ENCODE results near the gene DHDDS.
"Not testable (repeated sequence)": the region's sequence is repeated elsewhere in the genome, so short reads cannot be mapped to it uniquely, and the experiment has no call there.

The DHDDS gene, protein sequence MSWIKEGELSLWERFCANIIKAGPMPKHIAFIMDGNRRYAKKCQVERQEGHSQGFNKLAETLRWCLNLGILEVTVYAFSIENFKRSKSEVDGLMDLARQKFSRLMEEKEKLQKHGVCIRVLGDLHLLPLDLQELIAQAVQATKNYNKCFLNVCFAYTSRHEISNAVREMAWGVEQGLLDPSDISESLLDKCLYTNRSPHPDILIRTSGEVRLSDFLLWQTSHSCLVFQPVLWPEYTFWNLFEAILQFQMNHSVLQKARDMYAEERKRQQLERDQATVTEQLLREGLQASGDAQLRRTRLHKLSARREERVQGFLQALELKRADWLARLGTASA

DNA sequence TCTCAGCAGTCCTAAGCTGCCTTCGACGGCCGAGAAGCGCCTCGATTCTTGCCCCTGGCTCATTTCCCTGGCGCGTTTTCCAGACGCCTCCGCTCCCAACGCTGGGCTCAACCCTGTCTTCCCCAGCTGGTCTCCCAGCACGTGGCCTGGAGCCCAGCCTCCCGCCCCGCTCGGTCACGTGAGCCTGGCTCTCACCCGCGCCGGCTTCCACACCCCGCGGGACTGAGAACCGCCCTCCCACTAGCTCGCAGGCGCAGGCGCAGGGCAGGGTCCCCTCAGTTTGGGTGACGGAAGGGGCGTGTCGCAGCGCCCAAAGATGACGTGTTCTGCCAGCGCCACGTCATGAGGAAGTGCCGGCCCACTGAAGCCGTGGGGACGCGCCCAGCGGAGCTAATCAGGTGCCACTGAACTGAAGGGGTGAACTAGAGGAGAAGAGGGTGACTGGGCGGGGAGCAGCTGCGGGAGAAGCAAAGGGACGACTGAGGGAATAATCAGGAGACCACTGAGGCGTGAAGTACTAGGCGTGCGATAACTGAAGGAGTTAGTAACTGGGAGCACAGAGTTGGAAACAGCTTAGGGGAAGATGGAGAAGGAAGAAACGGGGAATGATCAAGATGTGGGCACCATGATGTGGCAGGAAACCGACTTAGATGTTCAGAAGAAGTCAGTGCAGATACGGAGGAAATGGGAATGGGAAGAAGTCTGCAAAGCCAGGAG, at the start of gene DHDDS:
TSS of gene DHDDS (plus strand) at position 343 of the 717 bp plus-strand sequence. CDS start 625 bp downstream, outside the sequence.
- DNase-seq (ENCODE audit: low read depth in 1 of 2, low spot score in 1 of 2): peak; percentile 74 to 98
- in situ Hi-C loops (cut with HindIII; ENCODE audit: low pct_unique_long_range_greater_than_20kb, low sequenced_read_pairs): no loop called here
- TF ChIP-seq JUND (IDR thresholded peaks at IDR 0.05; ENCODE audit: low read depth): no peak

- in situ Hi-C loops (cut with HindIII; ENCODE audit: low pct_unique_long_range_greater_than_20kb, low sequenced_read_pairs): no loop called here
- DNase-seq (ENCODE audit: low read depth in 1 of 2, low spot score in 1 of 2): no peak
- no peak for TF ChIP-seq JUND (IDR thresholded peaks at IDR 0.05; ENCODE audit: low read depth)
Measured at GRCh38 chr1:26384076-26384475, 48.0 kb upstream of the DHDDS start.

DNA sequence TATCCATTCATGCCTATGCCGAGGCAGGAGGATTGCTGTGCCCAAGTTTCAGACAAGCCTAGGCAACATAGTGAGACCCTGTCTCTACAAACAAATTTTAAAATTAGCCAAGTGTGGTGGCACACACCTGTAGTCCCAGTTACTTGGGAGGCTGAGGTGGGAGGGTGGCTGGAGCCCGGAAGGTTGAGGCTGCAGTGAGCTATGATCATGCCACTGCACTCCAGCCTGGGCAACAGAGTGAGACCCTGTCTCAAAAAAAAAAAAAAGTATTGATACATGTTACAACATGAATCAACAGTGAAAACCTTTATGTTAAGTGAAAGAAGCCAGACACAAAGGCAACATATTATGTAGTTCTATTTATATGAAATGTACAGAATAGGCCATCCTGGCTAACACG, 47.1 kb upstream of the DHDDS start:
- in situ Hi-C loops (cut with HindIII; ENCODE audit: low pct_unique_long_range_greater_than_20kb, low sequenced_read_pairs); DNase-seq (ENCODE audit: low read depth in 1 of 2, low spot score in 1 of 2): not testable (repeated sequence)

DNA sequence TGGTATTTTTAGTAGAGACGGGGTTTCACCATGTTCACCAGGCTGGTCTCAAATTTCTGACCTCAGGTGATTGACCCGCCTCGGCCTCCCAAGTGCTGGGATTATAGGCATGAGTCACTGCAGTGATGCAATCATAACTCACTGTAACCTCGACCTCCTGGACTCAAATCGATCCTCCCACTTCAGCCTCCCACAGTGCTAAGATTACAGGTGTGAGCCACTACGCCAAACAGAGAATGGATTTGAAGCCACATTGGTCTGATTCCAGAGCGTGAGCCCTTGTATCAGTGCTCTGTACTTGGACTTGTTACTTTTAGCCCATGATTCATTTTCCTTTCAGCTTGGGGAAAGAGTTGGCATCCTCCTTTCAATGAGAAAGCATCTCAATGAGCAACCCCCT, 44.7 kb upstream of the DHDDS start:
- TF ChIP-seq JUND (IDR thresholded peaks at IDR 0.05; ENCODE audit: low read depth): no peak
- DNase-seq (ENCODE audit: low read depth in 1 of 2, low spot score in 1 of 2): no peak
- in situ Hi-C loops (cut with HindIII; ENCODE audit: low pct_unique_long_range_greater_than_20kb, low sequenced_read_pairs): no loop called here

DNA sequence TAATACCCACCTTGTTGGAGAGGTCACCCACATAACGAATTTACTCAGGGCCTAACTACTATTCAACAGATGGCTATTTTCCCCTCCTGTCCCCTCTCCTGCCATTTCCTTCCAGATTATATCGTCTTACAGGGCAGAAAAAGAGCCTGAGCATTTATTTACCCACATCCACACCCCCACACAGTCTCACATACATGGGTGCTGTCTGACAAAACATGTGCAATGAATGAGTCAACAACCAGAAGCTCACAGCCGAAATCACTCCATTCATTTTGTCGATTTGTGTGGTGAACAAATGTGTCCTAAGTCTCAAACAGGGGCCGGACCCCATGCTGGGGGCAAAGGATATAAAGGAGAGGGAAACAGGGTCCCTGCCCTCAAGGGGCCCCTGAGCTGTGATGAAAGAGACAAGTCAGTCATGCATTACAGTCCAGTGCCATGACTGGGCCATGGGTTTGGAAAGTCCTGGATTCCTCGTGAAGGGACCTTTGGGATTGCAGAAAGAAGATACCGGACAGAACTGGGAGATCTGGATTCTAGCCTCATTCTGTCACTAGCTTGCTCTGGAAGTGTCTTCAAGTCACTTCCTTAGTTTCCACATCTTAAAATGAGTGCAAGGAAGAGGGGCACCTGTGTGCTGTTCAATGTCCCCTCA, 43.2 kb upstream of the DHDDS start:
- in situ Hi-C loops (cut with HindIII; ENCODE audit: low pct_unique_long_range_greater_than_20kb, low sequenced_read_pairs): no loop called here
- no peak for DNase-seq (ENCODE audit: low read depth in 1 of 2, low spot score in 1 of 2)
- TF ChIP-seq JUND (IDR thresholded peaks at IDR 0.05; ENCODE audit: low read depth): no peak

DNA sequence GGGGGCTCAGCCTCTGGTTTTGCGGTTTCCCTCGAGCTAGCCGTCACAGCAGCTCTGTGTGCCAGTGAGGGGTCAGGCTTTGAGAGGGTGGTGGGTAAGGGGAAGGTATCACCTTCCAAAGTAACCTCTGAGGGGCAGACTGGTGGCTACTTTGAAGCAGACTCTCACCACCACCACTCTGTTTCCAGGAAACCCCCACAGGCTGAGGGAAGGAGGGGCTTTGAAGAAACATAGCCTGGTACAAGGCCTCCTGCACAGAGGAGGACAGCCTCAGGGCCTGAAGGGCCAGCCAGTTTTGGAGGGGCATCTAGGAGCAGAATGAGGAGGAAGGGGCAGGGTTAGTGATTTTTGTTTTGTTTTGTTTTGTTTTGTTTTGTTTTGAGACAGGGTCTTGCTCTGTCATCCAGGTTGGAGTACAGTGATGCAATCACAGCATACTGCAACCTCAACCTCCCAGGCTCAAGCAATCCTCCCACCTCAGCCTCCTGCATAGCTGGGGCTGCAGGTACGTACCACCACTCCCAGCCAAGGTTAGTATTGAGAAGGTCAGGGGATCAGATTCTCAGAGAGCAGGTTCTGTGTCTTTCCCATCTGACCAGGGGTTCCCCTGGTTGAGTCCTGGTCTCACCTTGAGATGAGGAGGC, 42.4 kb upstream of the DHDDS start:
- no peak for TF ChIP-seq JUND (IDR thresholded peaks at IDR 0.05; ENCODE audit: low read depth)
- DNase-seq (ENCODE audit: low read depth in 1 of 2, low spot score in 1 of 2): no peak
- in situ Hi-C loops (cut with HindIII; ENCODE audit: low pct_unique_long_range_greater_than_20kb, low sequenced_read_pairs): no loop called here

GRCh38 chr1:26391450-26391849, 40.7 kb upstream of the DHDDS start:
- DNase-seq (ENCODE audit: low read depth in 1 of 2, low spot score in 1 of 2): peak in 1 of 2 experiments; percentile 61
- TF ChIP-seq JUND (IDR thresholded peaks at IDR 0.05; ENCODE audit: low read depth): no peak
- in situ Hi-C loops (cut with HindIII; ENCODE audit: low pct_unique_long_range_greater_than_20kb, low sequenced_read_pairs): no loop called here

DNA sequence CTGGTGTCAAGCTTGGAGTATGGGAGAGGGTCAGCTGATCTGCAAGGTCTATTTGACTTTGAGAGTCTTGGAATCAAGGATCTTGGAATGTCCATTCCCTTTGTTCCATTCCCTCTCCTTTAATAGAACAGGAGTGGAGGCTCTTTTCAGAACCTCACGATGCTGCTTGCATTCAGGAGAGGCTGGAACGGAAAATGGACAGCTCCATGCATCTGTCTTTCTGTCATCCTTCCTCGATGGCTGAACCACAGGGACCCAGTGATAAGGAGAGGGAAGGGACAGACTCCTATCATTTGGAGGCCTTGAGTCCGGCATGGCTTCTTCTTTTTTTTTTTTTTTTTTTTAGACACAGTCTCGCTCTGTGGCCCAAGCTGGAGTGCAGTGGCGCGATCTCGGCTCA, 36.4 kb upstream of the DHDDS start:
- DNase-seq (ENCODE audit: low read depth in 1 of 2, low spot score in 1 of 2): no peak
- in situ Hi-C loops (cut with HindIII; ENCODE audit: low pct_unique_long_range_greater_than_20kb, low sequenced_read_pairs): no loop called here
- TF ChIP-seq JUND (IDR thresholded peaks at IDR 0.05; ENCODE audit: low read depth): no peak

DNA sequence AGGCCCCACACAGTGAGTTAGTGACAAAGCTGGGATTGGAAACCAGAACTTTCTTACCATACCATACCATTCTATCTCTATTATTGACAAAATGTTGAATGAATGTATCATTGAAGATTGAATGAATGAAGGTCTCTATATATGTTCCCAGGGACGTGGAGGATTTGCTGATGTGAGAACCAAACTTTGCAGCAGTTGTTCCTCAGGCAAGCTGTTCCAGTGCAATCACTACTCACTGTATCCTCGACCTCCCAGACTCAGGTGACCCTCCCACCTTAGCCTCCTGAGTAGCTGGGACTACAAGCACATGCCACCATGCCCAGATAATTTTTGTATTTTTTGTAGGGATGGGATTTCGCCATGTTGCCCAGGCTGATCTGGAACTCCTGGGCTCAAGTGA, 33.1 kb upstream of the DHDDS start:
- in situ Hi-C loops (cut with HindIII; ENCODE audit: low pct_unique_long_range_greater_than_20kb, low sequenced_read_pairs): no loop called here
- no peak for DNase-seq (ENCODE audit: low read depth in 1 of 2, low spot score in 1 of 2)
- no peak for TF ChIP-seq JUND (IDR thresholded peaks at IDR 0.05; ENCODE audit: low read depth)

DNA sequence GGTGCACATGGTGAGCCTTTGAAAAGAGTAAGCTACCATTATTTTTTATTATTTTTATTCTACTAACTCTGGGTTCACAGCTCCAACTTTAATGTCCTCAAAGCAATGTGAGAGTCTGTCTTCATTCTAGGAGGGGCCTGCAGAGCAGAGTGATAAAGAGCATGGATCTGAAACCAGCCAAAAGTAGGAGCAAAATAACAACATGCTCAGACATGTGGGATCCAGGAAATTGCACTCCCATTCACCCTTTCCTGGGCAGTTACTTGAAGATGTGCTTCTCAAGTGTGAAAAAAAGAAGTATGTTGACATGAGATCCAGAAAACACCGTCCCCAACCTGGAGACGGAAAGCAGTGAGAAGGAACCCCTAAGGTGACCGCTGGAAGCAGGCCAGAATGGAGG, 30.2 kb upstream of the DHDDS start:
- no peak for DNase-seq (ENCODE audit: low read depth in 1 of 2, low spot score in 1 of 2)

DNA sequence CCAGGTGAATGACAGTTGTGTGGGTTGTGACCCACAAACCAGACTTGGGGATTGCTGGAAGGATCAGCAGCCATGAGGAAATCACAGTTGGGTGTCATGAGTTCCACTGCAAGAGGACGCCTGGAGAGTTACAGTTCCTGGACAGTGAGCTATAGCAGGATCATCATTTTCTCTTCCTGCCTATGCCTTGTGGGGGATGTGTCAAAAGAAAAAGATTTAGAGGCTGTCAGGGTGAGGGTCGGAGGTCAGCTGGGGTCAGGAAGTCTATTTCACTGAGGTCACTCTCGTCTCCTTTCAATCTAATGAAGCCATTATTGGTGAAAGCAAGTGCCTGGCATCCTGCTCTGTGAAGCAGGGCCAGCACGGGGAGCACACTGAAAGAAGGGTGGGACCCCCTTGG, 28.5 kb upstream of the DHDDS start:
- TF ChIP-seq JUND (IDR thresholded peaks at IDR 0.05; ENCODE audit: low read depth): no peak
- DNase-seq (ENCODE audit: low read depth in 1 of 2, low spot score in 1 of 2): no peak
- in situ Hi-C loops (cut with HindIII; ENCODE audit: low pct_unique_long_range_greater_than_20kb, low sequenced_read_pairs): no loop called here

More for the DNA sequence above, 30.2 kb upstream of the DHDDS start:
- in situ Hi-C loops (cut with HindIII; ENCODE audit: low pct_unique_long_range_greater_than_20kb, low sequenced_read_pairs): no loop called here
- TF ChIP-seq JUND (IDR thresholded peaks at IDR 0.05; ENCODE audit: low read depth): no peak

DNA sequence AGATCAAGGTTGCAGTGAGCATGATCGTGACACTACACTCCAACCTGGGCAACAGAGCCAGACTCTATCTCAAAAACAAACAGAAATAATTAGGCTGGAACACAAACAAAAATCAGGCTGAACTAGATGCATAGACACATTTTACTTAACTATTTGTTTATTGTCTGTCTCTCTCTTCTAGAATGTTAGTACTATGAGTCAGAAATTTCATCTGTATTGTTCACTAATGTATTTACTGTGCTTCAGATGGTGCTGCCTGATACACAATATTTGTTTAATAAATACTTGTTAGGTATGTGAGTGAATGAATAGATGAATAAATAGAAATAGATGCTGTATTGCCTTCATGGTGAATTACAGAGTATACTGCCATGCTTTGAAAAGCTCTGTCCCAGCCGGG, 27.5 kb upstream of the DHDDS start:
- TF ChIP-seq JUND (IDR thresholded peaks at IDR 0.05; ENCODE audit: low read depth): no peak; the same call in 1 of the 2 replicates
- in situ Hi-C loops (cut with HindIII; ENCODE audit: low pct_unique_long_range_greater_than_20kb, low sequenced_read_pairs): no loop called here
- DNase-seq (ENCODE audit: low read depth in 1 of 2, low spot score in 1 of 2): peak in 1 of 2 experiments; percentile 62
